ENCODE measurements around the gene CHST8.
A peak's percentile ranks its signal among the peaks of the same experiment; 100 is the strongest.

Gene CHST8

DNA sequence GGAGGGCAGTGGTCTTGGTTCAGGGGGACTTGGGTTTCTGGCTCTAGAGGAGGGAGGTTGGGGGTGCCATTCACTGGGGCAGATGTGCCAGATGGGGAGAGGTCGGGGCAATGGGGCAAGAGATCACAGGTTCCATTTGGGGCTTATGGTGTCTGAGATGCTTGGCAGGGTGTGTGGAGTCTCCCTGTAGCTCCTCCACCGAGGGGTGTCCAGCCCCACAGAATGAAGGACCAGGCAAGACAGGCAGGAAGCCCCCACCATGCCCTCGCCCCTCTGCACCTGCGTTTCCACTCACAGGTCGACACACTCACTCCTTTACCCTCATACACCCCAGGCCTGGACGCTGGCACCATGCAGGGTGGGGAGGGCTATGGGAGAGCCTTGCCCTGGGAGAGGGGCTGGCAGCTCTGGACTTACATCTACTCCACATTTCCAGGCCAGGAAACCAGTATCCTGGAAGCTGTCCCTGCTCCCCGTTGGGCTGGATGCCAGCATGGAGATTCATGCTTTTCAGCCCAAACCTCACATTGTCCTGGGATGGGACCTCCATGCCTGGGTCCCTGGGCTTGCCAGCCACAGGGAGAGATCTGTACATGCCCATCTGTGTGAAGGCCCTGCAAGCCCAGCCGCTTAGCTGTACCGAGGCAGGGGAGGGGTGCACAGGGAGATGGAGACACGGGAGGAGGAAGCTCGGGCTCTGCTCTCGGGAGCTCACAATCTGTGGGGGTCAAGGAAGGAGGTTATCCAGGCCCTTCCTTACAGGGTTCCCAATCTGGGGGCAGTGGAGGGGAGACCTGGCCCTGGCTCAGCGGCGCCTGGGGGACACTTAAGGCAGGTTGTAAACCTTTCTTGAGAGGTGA is 77.1 kb downstream of the CHST8 start:
- TF ChIP-seq CTCF (conservative IDR thresholded peaks at IDR 0.05) = no peak
- H3K27ac ChIP-seq = no peak overlapping the region; the same call in 1 of the 2 replicates

GRCh38 chr19:33699754-33700407 is 78.1 kb downstream of the CHST8 start:
- TF ChIP-seq CTCF (conservative IDR thresholded peaks at IDR 0.05) = no peak

GRCh38 chr19:33700408-33701013 is 78.8 kb downstream of the CHST8 start:
- TF ChIP-seq CTCF (conservative IDR thresholded peaks at IDR 0.05) = no peak
- peak overlapping the region; percentile 53 for H3K27ac ChIP-seq

More at GRCh38 chr19:33699754-33700407, 78.1 kb downstream of the CHST8 start:
- peak overlapping the region; percentile 53 for H3K27ac ChIP-seq

DNA sequence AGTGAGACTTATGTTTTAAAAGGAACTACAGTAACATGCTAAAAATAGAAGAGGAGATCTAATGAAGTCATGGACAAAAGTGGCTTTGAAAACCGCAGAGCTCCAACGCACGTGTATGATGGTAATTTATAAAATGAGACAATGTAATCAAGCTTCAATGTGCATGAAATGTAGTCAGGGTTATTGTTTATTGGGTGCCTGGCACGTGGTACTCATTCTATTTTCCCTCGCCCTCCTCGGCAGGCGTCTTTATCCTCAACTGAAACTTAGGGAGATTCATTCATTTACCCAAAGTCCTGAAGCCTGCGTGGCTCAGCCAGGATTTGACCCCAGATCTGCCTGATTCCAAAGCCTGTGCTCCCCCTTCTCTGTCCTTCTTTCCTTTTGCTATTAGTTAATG is 79.8 kb downstream of the CHST8 start:
- TF ChIP-seq CTCF (conservative IDR thresholded peaks at IDR 0.05) = no peak
- H3K27ac ChIP-seq = no peak overlapping the region

DNA sequence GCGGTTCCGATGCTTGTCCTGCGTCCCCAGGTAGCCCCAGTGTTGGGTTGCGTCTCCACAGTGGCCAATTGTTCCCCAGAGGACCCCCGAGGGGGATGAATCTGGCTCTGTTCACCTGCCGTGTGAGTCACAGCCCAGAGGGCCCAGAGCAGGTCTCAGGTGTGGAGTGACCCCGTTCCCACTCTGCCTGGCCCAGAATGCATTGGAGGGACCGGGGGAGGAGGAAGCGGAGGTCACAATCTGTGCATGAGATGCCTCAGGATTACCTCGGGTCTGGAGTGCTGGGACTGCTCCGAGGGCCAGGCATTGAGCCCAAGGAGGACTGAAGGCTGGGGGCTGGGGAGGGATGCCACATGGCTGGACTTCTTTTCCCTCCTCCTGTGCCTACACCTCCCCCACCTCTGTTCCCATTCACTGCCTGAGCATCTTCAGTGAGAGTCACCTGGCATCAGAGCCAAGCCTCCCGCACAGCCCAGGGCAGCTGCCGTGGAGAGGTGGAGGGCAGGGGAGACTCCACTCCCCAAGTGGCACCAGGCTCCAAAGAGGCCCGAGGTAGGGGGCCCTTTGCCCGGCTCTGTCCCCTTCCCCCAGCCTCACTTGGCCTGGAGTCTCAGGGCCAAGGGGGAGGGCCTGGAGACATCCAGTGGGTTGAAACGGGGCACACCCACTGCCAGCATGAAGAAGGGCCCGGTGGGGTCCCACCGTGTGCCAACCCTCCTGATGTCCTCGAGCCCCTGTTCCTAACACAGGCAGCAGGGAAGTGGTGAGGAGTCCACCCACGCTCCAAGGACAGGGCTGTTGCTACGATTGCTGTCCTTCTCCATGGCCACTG is 81.1 kb downstream of the CHST8 start:
- no peak overlapping the region for H3K27ac ChIP-seq
- TF ChIP-seq CTCF (conservative IDR thresholded peaks at IDR 0.05) = no peak

DNA sequence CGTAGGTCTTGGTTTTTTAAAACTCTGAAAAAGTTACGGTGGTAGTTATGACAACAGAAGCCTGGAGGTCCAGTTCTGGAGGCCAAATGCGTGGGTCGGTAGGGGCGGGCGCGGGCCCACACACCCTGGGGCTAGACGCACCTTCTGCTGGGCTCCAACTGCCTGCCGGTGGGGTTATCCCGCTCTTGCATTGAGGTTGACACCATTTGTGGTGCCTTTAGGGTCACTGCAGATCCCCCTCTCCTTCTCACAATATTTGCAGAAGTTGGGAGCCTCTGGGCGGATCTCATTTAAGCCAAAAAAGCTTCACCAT is 81.6 kb downstream of the CHST8 start:
- TF ChIP-seq CTCF (conservative IDR thresholded peaks at IDR 0.05) = no peak
- H3K27ac ChIP-seq = no peak overlapping the region

DNA sequence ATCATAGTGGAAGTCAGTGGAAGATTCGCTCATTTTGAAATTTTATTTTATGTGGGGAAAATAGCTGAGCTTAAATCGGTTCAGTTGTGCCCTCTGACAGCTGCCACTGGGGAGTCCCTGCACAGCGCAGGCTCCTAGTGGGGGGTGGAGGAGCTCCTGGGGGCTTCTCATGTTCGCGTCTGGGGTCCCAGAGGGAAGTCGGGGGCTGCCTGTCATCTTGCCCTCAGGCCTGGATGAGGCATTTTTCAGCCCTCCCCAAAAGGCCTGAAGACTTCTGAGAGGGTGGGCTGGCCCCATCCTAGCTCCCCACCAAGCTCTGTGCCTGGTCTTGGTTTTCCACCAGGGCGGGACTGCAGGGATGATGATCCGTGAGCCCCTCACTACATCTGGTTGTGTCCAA is 82.1 kb downstream of the CHST8 start:
- no peak overlapping the region for H3K27ac ChIP-seq
- no peak for TF ChIP-seq CTCF (conservative IDR thresholded peaks at IDR 0.05)
